HEK293T (cell line): Measurements from ENCODE around the gene NRDC.

ENCODE experiments used
- BHLHE40 ChIP-seq: fragments of 450-650 bp; IDR thresholded peaks from 2 replicates; pipeline ENCODE4 v1.6.1; 2016; ENCODE audit warnings: mild to moderate bottlenecking, moderate library complexity, borderline replicate concordance
- FOXK2 ChIP-seq: fragments of 450-650 bp; IDR thresholded peaks from 2 replicates; pipeline ENCODE4 v1.6.1; 2016; ENCODE audit warnings: mild to moderate bottlenecking
- FOXM1 ChIP-seq: fragments of 450-650 bp; IDR thresholded peaks from 2 replicates; pipeline ENCODE4 v1.6.1; 2017; ENCODE audit warnings: mild to moderate bottlenecking, borderline replicate concordance
- PKNOX1 ChIP-seq: fragments of 450-650 bp; IDR thresholded peaks from 2 replicates; pipeline ENCODE4 v1.6.1; 2016
- SP1 ChIP-seq: fragments of 450-650 bp; IDR thresholded peaks from 2 replicates; pipeline ENCODE4 v1.6.1; 2017
- SUZ12 ChIP-seq: fragments of 450-650 bp; IDR thresholded peaks from 2 replicates; pipeline ENCODE4 v1.6.1; 2016; ENCODE audit warnings: mild to moderate bottlenecking
- ZNF384 ChIP-seq: fragments of 450-650 bp; IDR thresholded peaks from 2 replicates; pipeline ENCODE4 v1.6.1; 2016

GRCh38 chr1:51776408-51776807 is 102.1 kb downstream of the NRDC start:
- no peak for TF ChIP-seq PKNOX1
- no peak for TF ChIP-seq FOXM1
- no peak for TF ChIP-seq FOXK2
- no peak for TF ChIP-seq SP1
- no peak for TF ChIP-seq SUZ12
- TF ChIP-seq ZNF384, result no peak
- no peak for TF ChIP-seq BHLHE40
